GM23248 (cell line): ENCODE data around the gene CARS1. TPM values are rescaled to one million over a fixed set of nuclear protein-coding genes. Genes with fewer than 3 reads are reported as not detected.

ENCODE experiments used
- DNase-seq: peaks from one replicate; pipeline ENCODE4 v3.0.0-alpha.2; 2015
- H2AFZ ChIP-seq: fragments of 200-600 bp; sonication (generic); 2 replicates; pipeline ENCODE4 v1.6.1; 2016; ENCODE audit warnings: antibody characterized with exemption
- H3F3A ChIP-seq: fragments of 200-600 bp; sonication (generic); 2 replicates; pipeline ENCODE4 v1.6.1; 2016; ENCODE audit warnings: mild to moderate bottlenecking, antibody characterized with exemption, mixed run types; ENCODE audit not compliant: insufficient read depth
- H3K27ac ChIP-seq: fragments of 200-600 bp; sonication (generic); 2 replicates; pipeline ENCODE4 v1.5.1; 2016; ENCODE audit warnings: mild to moderate bottlenecking
- H3K27me3 ChIP-seq: fragments of 200-600 bp; sonication (generic); replicated peaks from 2 replicates; pipeline ENCODE4 v1.6.1; 2016; ENCODE audit warnings: mild to moderate bottlenecking; ENCODE audit not compliant: insufficient read depth
- H3K36me3 ChIP-seq: fragments of 200-600 bp; sonication (generic); 2 replicates; pipeline ENCODE4 v1.6.1; 2016; ENCODE audit warnings: low read depth, mild to moderate bottlenecking
- H3K4me1 ChIP-seq: fragments of 200-600 bp; sonication (generic); 2 replicates; pipeline ENCODE4 v1.6.1; 2016; ENCODE audit warnings: mild to moderate bottlenecking; ENCODE audit not compliant: insufficient read depth
- H3K4me2 ChIP-seq: fragments of 200-600 bp; sonication (generic); one replicate; pipeline ENCODE4 v1.6.1; 2016; ENCODE audit warnings: mild to moderate bottlenecking; ENCODE audit not compliant: unreplicated experiment
- H3K4me3 ChIP-seq: fragments of 200-600 bp; sonication (generic); 2 replicates; pipeline ENCODE4 v1.5.1; 2016; ENCODE audit warnings: mild to moderate bottlenecking
- H3K79me2 ChIP-seq: fragments of 200-600 bp; sonication (generic); 2 replicates; pipeline ENCODE4 v1.6.1; 2016; ENCODE audit warnings: mild to moderate bottlenecking; ENCODE audit not compliant: insufficient read depth
- H3K9ac ChIP-seq: fragments of 200-600 bp; sonication (generic); 2 replicates; pipeline ENCODE4 v1.6.1; 2016; ENCODE audit warnings: mild to moderate bottlenecking
- H3K9me2 ChIP-seq: fragments of 200-600 bp; sonication (generic); 2 replicates; pipeline ENCODE4 v1.6.1; 2016; ENCODE audit warnings: mixed run types, mild to moderate bottlenecking, moderate library complexity; ENCODE audit not compliant: insufficient read depth
- H3K9me3 ChIP-seq: fragments of 200-600 bp; sonication (generic); one replicate; pipeline ENCODE4 v1.6.1; 2017; ENCODE audit warnings: low read depth
- H4K20me1 ChIP-seq: fragments of 200-600 bp; sonication (generic); 2 replicates; pipeline ENCODE4 v1.6.0; 2016; ENCODE audit not compliant: insufficient read depth
- EZH2 ChIP-seq: fragments of 200-600 bp; sonication (generic); IDR thresholded peaks from 2 replicates; pipeline ENCODE4 v1.6.1; 2018; ENCODE audit warnings: antibody characterized with exemption, mild to moderate bottlenecking; ENCODE audit not compliant: insufficient read depth, poor library complexity, severe bottlenecking
- EZH2phosphoT487 ChIP-seq: fragments of 200-600 bp; sonication (generic); IDR thresholded peaks from 2 replicates; pipeline ENCODE4 v1.6.1; 2018; ENCODE audit warnings: antibody characterized with exemption, moderate library complexity, mild to moderate bottlenecking, low read depth; ENCODE audit not compliant: insufficient read depth
- WGBS, 2 experiments: methylation state at CpG; one replicate each; pipeline ENCODE4 v1.1.6; 2015 to 2017; ENCODE audit warnings: low lambda C conversion rate in 2 of 2, low coverage in 1 of 2; ENCODE audit errors: missing lambda C conversion rate in 2 of 2; 5-methylcytosine and 5-hydroxymethylcytosine counted together
- in situ Hi-C: fragments of 300-500 bp; cut with MboI; formaldehyde crosslinking; loops from 2 replicates; pipeline ENCODE4 v1.15.0; 2020
- polyA plus RNA-seq: library from polyadenylated mRNA; unstranded; fragments of >200 nt; fragmentation: Nextera tagmentation; extraction: Ambion mirVana; gene quantifications from 2 replicates; pipeline ENCODE4 v1.2.1, GENCODE V29; 2016
- total RNA-seq: library from RNA; depleted of rRNA; stranded (reverse); fragments of >200 nt; shearing (Covaris generic); gene quantifications from 2 replicates; pipeline ENCODE4 v1.2.3, GENCODE V29; 2014

Gene CARS1
- total and polyA plus RNA-seq, 2 experiments from 2014 or later: 111 to 115 TPM

DNA sequence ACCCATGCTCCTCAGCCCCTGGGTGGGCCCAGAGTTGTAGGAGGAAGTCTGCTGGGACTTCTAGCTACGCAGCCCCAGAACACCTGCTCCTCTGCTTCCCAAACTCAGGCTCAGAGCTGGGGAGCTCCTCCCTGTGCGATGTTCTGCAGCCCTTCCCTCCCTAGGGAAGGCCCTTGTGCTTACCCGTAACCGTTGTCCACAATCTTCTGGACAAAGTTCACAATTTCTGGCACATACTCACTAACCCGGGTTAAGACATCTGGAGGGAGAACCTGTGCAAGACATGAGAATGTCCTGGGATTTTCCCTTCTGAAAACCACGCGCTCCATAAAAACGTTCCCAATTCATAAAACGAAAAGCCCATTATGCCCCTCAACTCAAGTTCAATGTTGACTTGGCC is 28.4 kb downstream of the CARS1 start:
- H3K9me3 ChIP-seq: no peaks in the 10 kb centered on the region
- in situ Hi-C loops: no loop called here
- no peak overlapping the region for H3K27ac ChIP-seq
- DNase-seq: no peak
- H3K9me2 ChIP-seq: no peaks in the 10 kb centered on the region
- H3F3A ChIP-seq: peaks cover 12% of the 10 kb centered on the region; the same call in 1 of the 2 replicates
- no peaks in the 10 kb centered on the region for H4K20me1 ChIP-seq
- no peaks in the 10 kb centered on the region for H3K27me3 ChIP-seq
- H3K4me2 ChIP-seq: no peak overlapping the region
- H2AFZ ChIP-seq: no peak overlapping the region
- no peak overlapping the region for H3K9ac ChIP-seq
- no peaks in the 10 kb centered on the region for H3K4me1 ChIP-seq
- no peak overlapping the region for H3K4me3 ChIP-seq
- TF ChIP-seq EZH2phosphoT487: no peak
- no peak for TF ChIP-seq EZH2
- H3K79me2 ChIP-seq: peaks cover 54% of the 10 kb centered on the region
- WGBS, 2 experiments: 96 to 97% methylated on average over 9 of the region's 9 CpGs
- peaks cover 65% of the 10 kb centered on the region for H3K36me3 ChIP-seq

DNA sequence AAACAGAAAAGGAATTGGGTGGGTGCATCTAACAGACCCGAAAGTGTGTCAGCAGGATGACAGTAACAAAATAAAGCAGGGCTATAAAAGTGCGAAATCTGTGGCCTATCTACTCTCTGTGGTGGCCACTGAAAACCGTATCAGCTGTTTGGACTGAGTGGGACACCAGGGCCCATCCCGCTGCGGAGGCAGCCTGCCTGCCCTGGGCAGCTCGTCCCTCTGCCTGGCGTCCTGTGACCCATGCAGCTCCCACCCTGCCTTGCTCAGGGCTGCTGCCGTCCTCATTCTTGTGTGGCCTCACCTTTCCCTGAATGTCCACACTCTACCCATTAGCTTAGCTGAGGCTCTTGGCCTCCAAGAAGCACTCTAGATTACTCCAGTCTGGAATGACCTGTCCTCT is 30.4 kb downstream of the CARS1 start:
- no peak overlapping the region for H2AFZ ChIP-seq
- H3K36me3 ChIP-seq: peaks cover 57% of the 10 kb centered on the region
- H3K9ac ChIP-seq: no peak overlapping the region
- H3K4me3 ChIP-seq: no peak overlapping the region
- 95 to 99% methylated on average over 7 to 8 of the region's 8 CpGs for WGBS, 2 experiments
- no peak for DNase-seq
- TF ChIP-seq EZH2phosphoT487 (no peak), EZH2 (no peak)
- H3K27me3 ChIP-seq: no peaks in the 10 kb centered on the region
- peaks cover 39% of the 10 kb centered on the region for H3K79me2 ChIP-seq
- no peaks in the 10 kb centered on the region for H3K9me2 ChIP-seq
- in situ Hi-C loops: no loop called here
- no peak overlapping the region for H3K27ac ChIP-seq
- no peak overlapping the region for H3K4me2 ChIP-seq
- H3F3A ChIP-seq: peaks cover 28% of the 10 kb centered on the region
- peaks cover 17% of the 10 kb centered on the region for H3K4me1 ChIP-seq
- H4K20me1 ChIP-seq: peaks cover 4% of the 10 kb centered on the region
- H3K9me3 ChIP-seq: no peaks in the 10 kb centered on the region

DNA sequence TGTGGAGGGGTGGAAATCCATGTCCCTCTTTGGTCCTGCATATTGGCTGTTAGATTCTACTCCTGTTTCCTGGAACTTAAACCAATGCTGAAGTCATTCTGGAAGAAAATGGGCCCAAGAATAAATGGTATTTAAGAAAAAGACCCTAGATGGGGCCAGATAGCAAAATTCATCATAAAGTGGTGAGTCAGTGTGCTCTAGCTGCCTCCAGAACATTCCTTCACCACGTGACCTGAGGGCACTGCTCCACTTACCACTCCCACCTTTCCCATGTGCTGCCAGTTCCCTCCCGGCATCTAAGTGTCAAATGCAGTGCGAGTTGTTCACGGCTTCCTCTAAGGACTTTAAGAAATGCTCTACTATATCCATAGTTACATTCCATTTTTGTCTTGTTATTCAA is 34.2 kb downstream of the CARS1 start:
- H4K20me1 ChIP-seq: peaks cover 11% of the 10 kb centered on the region
- H3K36me3 ChIP-seq: peaks cover 49% of the 10 kb centered on the region
- in situ Hi-C loops: no loop called here

DNA sequence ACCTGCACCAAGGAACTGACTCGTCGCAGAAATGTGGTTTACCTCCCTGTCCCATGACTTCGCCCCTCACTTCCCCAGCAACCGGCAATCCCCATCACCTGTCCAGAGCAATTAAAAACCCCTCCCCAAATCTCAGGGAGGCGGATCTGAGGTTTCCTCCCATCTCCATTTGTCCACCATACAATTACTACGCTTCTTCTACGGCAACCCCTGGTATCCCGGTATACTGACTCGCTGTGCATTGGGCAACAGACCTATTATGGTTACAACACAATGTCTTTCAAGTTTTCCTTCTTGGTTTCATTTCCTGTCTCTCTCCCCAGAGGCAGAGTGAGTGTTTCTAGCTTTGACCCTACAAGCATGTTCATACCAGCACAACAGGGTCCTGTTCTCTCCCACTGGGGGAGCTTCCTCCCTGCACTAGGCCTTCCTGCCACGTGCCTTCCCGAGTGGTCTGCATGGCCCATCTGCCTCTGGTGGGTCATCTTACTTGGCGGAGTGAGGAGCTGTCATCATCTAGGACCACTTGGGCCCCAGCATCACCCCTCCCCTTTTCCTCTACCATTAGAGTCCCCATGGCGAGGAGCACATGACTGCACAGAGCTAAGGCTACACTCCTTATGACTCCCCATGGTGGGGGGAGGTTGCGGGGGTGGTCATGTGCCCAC is 34.8 kb downstream of the CARS1 start:
- Histone ChIP-seq H3K4me3 (no peak overlapping the region), H3F3A (peaks cover 32% of the 10 kb centered on the region), H3K4me2 (peak overlapping the region; percentile 18), H3K27ac (peak overlapping the region; percentile 81), H3K4me1 (peaks cover 18% of the 10 kb centered on the region), H3K9ac (peak overlapping the region; percentile 58), H3K36me3 (peaks cover 54% of the 10 kb centered on the region), H2AFZ (no peak overlapping the region), H3K9me2 (no peaks in the 10 kb centered on the region), H4K20me1 (peaks cover 11% of the 10 kb centered on the region), H3K9me3 (no peaks in the 10 kb centered on the region), H3K27me3 (no peaks in the 10 kb centered on the region), H3K79me2 (peaks cover 30% of the 10 kb centered on the region)
- TF ChIP-seq EZH2 (no peak), EZH2phosphoT487 (no peak)
- DNase-seq: peak; percentile 88
- 76 to 80% methylated on average over 14 of the region's 14 CpGs for WGBS, 2 experiments
- in situ Hi-C loops: no loop called here

More for the DNA sequence above, 34.2 kb downstream of the CARS1 start:
- Histone ChIP-seq H3F3A (peaks cover 32% of the 10 kb centered on the region), H3K9me2 (no peaks in the 10 kb centered on the region), H3K9me3 (no peaks in the 10 kb centered on the region), H3K27ac (peak overlapping the region; percentile 81), H2AFZ (no peak overlapping the region), H3K27me3 (no peaks in the 10 kb centered on the region), H3K4me1 (peaks cover 18% of the 10 kb centered on the region), H3K4me2 (peak overlapping the region; percentile 18), H3K4me3 (no peak overlapping the region), H3K9ac (peak overlapping the region; percentile 58), H3K79me2 (peaks cover 30% of the 10 kb centered on the region)
- 10 to 13% methylated on average over 4 of the region's 4 CpGs for WGBS, 2 experiments
- DNase-seq: peak; percentile 91
- TF ChIP-seq EZH2 (no peak), EZH2phosphoT487 (no peak)

DNA sequence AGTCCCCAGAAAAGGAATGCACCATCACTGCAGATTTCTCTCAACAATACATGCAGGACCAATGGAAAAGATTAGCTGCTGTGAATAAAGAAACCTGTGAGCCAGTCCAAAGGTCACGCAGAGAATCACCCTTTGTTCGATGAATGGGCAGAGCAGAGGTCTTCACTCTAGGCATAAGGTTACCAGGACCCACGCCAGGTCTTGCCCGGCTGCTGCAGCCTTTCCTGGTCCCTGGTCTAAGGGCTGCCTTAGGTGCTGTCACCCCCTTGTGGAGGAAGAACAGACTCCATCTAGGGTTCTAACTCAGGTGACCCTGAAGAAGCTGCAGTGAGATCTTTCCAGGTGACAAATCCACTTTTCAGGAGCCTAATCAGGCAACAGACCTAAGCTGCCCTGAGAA is 36.1 kb downstream of the CARS1 start:
- peaks cover 11% of the 10 kb centered on the region for H4K20me1 ChIP-seq
- no peak overlapping the region for H3K4me2 ChIP-seq
- no peak overlapping the region for H3K9ac ChIP-seq
- no peak overlapping the region for H3K27ac ChIP-seq
- TF ChIP-seq EZH2phosphoT487 (no peak), EZH2 (no peak)
- H3F3A ChIP-seq: peaks cover 40% of the 10 kb centered on the region
- no peaks in the 10 kb centered on the region for H3K9me2 ChIP-seq
- WGBS, 2 experiments: 75 to 82% methylated on average over 4 of the region's 4 CpGs
- H3K4me3 ChIP-seq: no peak overlapping the region
- no peak overlapping the region for H2AFZ ChIP-seq
- in situ Hi-C loops: no loop called here
- H3K27me3 ChIP-seq: no peaks in the 10 kb centered on the region
- DNase-seq: peak; percentile 45
- H3K4me1 ChIP-seq: peaks cover 18% of the 10 kb centered on the region
- no peaks in the 10 kb centered on the region for H3K9me3 ChIP-seq
- H3K36me3 ChIP-seq: peaks cover 63% of the 10 kb centered on the region
- H3K79me2 ChIP-seq: peaks cover 30% of the 10 kb centered on the region
